HepG2 (cell line): ENCODE data around the gene LRP1-AS. TPM values are rescaled to one million over a fixed set of nuclear protein-coding genes. Genes with fewer than 3 reads are reported as not detected.

Experiments
- ATAC-seq: fragments of 200-7000 bp; cut with Tn5 transposase; 3 replicates; pipeline ENCODE4 v1.9.1; 2020; ENCODE audit warnings: mild to moderate bottlenecking, moderate library complexity
- BruUV-seq: library from RNA; stranded (reverse); fragments of 400-500 nt; replicated peaks from 2 replicates; lab custom pipeline; 2021; lab: Mats Ljungman, UMichigan
- CTCF ChIA-PET: fragments of 300-600 bp; formaldehyde crosslinking; extraction: SDS; loops from one replicate; lab custom pipeline; 2021; ENCODE audit warnings: low total read pairs, inconsistent platforms, low intra/inter-chr PET ratio; lab: Yijun Ruan, JAX
- POLR2A ChIA-PET: fragments of 350-600 bp; sonication (Branson Sonifier 250); formaldehyde crosslinking; loops from one replicate; lab custom pipeline; 2020; ENCODE audit warnings: antibody characterized with exemption, inconsistent platforms; lab: Yijun Ruan, JAX
- DNase-seq: peaks from one replicate; pipeline ENCODE4 v3.0.0-alpha.2; 2015; ENCODE audit warnings: low spot score
- FAIRE-seq: peaks from 3 replicates; lab custom pipeline; 2011; peaks lifted over from hg19 to GRCh38; lab: Jason Lieb, UNC
- H2AFZ ChIP-seq: one replicate; pipeline ENCODE4 v1.6.1; 2011; ENCODE audit warnings: low read length, inconsistent platforms
- H3K27ac ChIP-seq: fragments of 300-600 bp; 3 replicates; pipeline ENCODE4 v1.8.0; 2011; ENCODE audit warnings: mixed run types, mild to moderate bottlenecking, mixed read lengths, low read length, inconsistent platforms; ENCODE audit not compliant: insufficient read depth; ENCODE audit errors: extremely low read length
- H3K27me3 ChIP-seq, 2 experiments: fragments of 200-600 bp in 1 of 2; 2 replicates in 1 of 2; 3 replicates in 1 of 2; pipeline versions ENCODE4 v1.6.0 to v1.8.0; 2011; ENCODE audit warnings: low read length in 2 of 2, mild to moderate bottlenecking in 2 of 2, moderate library complexity in 2 of 2, inconsistent platforms in 1 of 2; ENCODE audit not compliant: insufficient read depth in 2 of 2, control insufficient read depth in 1 of 2
- H3K36me3 ChIP-seq, 2 experiments: fragments of 200-600 bp in 1 of 2; replicated peaks in 1 of 2; 2 replicates in 1 of 2; 3 replicates in 1 of 2; pipeline versions ENCODE4 v1.5.1 to v1.8.0; 2011; ENCODE audit warnings: low read length in 2 of 2, inconsistent platforms in 1 of 2; ENCODE audit not compliant: insufficient read depth in 2 of 2, control insufficient read depth in 1 of 2
- H3K4me1 ChIP-seq: 2 replicates; pipeline ENCODE4 v1.5.1; 2012; ENCODE audit warnings: low read length, inconsistent platforms; ENCODE audit not compliant: insufficient read depth
- H3K4me2 ChIP-seq: 2 replicates; pipeline ENCODE4 v1.6.0; 2011; ENCODE audit warnings: low read depth, low read length, inconsistent platforms
- H3K4me3 ChIP-seq, 3 experiments: fragments of 200-600 bp in 1 of 3; sonication (generic), shearing (Covaris generic) in 1 of 3; replicated peaks in 1 of 3; 2 replicates each; pipeline ENCODE4 v1.5.1; 2011 to 2016; ENCODE audit warnings: low read length in 3 of 3, inconsistent platforms in 2 of 3, low read depth in 2 of 3, mild to moderate bottlenecking in 2 of 3, control low read depth in 1 of 3, mixed read lengths in 1 of 3; ENCODE audit not compliant: insufficient read depth in 1 of 3
- H3K79me2 ChIP-seq: one replicate; pipeline ENCODE4 v1.6.1; 2011; ENCODE audit warnings: low read length, inconsistent platforms; ENCODE audit not compliant: insufficient read depth
- H3K9ac ChIP-seq: 2 replicates; pipeline ENCODE4 v1.6.0; 2011; ENCODE audit warnings: mild to moderate bottlenecking, low read depth, low read length, inconsistent platforms; ENCODE audit not compliant: insufficient read depth
- H3K9me3 ChIP-seq: 2 replicates; pipeline ENCODE4 v1.5.1; 2012; ENCODE audit warnings: mild to moderate bottlenecking, low read length
- H4K20me1 ChIP-seq: 2 replicates; pipeline ENCODE4 v1.6.0; 2011; ENCODE audit warnings: inconsistent platforms, mild to moderate bottlenecking, low read length, moderate library complexity; ENCODE audit not compliant: insufficient read depth
- AGO2 ChIP-seq: fragments of 200-400 bp; formaldehyde crosslinking; optimal IDR thresholded peaks from 2 replicates; pipeline ENCODE3; 2017; ENCODE audit warnings: mild to moderate bottlenecking, low read depth, low read length, moderate library complexity
- MAFF ChIP-seq: IDR thresholded peaks from 2 replicates; pipeline ENCODE4 v1.6.1; 2011; ENCODE audit warnings: low read depth, low read length, improper control_type of control experiment
- MAFK ChIP-seq, 2 experiments: IDR thresholded peaks in 1 of 2; conservative IDR thresholded peaks in 1 of 2; 2 replicates each; pipeline ENCODE4 v1.6.1; 2011; ENCODE audit warnings: improper control_type of control experiment in 2 of 2, low read length in 2 of 2
- POLR2A ChIP-seq, 2 experiments: IDR thresholded peaks; 2 replicates each; pipeline ENCODE4 v1.6.1; 2011; ENCODE audit warnings: low read depth in 2 of 2, low read length in 2 of 2, mild to moderate bottlenecking in 1 of 2, moderate library complexity in 1 of 2; ENCODE audit not compliant: insufficient read depth in 1 of 2
- ZBTB3 ChIP-seq: sonication (generic); formaldehyde crosslinking; IDR thresholded peaks from 2 replicates; pipeline ENCODE4 v1.4.0; 2020; ENCODE audit warnings: low read depth, mild to moderate bottlenecking, moderate library complexity, missing genetic modification reagents, borderline replicate concordance
- ZBTB7B ChIP-seq: sonication (generic); formaldehyde crosslinking; IDR thresholded peaks from 2 replicates; pipeline ENCODE4 v1.4.0; 2020; ENCODE audit warnings: missing genetic modification reagents
- ZNF253 ChIP-seq: sonication (generic); formaldehyde crosslinking; IDR thresholded peaks from 2 replicates; pipeline ENCODE4 v1.8.0; 2022; ENCODE audit warnings: mild to moderate bottlenecking, missing genetic modification reagents, borderline replicate concordance
- WGBS: methylation state at CpG from one replicate; pipeline ENCODE4 v1.1.6; 2017; ENCODE audit warnings: low lambda C conversion rate; 5-methylcytosine and 5-hydroxymethylcytosine counted together
- in situ Hi-C: cut with HindIII; loops from 2 replicates; pipeline ENCODE4 v1.10.0; 2017; ENCODE audit warnings: low pct_unique_long_range_greater_than_20kb; ENCODE audit not compliant: extremely low pct_ligation_motif_present
- intact Hi-C: fragments of 100-400 bp; cut with micrococcal nuclease; formaldehyde crosslinking; loops from one replicate; pipeline ENCODE4 v1.10.0; 2022; ENCODE audit not compliant: unreplicated experiment
- polyA plus RNA-seq, 8 experiments: library from polyadenylated mRNA; depleted of rRNA in 3 of 8; stranded (reverse) in 7 of 8; unstranded in 1 of 8; fragments of >200 nt; fragmentation: Illumina TruSeq in 4 of 8; extraction: Trizol in 4 of 8; gene quantifications; 2 replicates each; pipeline versions ENCODE4 v1.2.1 to v1.2.3, GENCODE V29; 2011 to 2016; ENCODE audit warnings: low read depth in 4 of 8, missing spikeins in 1 of 8, mixed read lengths in 1 of 8; ENCODE audit not compliant: insufficient read depth in 1 of 8
- total RNA-seq, 5 experiments: library from RNA; depleted of rRNA; stranded (reverse); fragments of >200 nt; fragmentation: Illumina TruSeq; extraction: Trizol; gene quantifications; 2 replicates each; pipeline ENCODE4 v1.2.3, GENCODE V29; 2016; ENCODE audit warnings: low read depth in 1 of 5
- TF ChIP-seq, protein P1 (sequence below): sonication (generic); formaldehyde crosslinking; IDR thresholded peaks from 2 replicates; pipeline ENCODE4 v1.9.0; 2022; ENCODE audit warnings: missing genetic modification reagents, mild to moderate bottlenecking, borderline replicate concordance
- TF ChIP-seq, protein P2 (sequence below): sonication (generic); formaldehyde crosslinking; IDR thresholded peaks from 2 replicates; pipeline ENCODE4 v1.5.1; 2020; ENCODE audit warnings: missing genetic modification reagents, mild to moderate bottlenecking, borderline replicate concordance

The LRP1-AS gene
- total and polyA plus RNA-seq, 2 of the 13 experiments (the other 11 are each of a cell fraction or from before 2014, with no cell fraction given), result 0.20 TPM; not detected in 1

DNA sequence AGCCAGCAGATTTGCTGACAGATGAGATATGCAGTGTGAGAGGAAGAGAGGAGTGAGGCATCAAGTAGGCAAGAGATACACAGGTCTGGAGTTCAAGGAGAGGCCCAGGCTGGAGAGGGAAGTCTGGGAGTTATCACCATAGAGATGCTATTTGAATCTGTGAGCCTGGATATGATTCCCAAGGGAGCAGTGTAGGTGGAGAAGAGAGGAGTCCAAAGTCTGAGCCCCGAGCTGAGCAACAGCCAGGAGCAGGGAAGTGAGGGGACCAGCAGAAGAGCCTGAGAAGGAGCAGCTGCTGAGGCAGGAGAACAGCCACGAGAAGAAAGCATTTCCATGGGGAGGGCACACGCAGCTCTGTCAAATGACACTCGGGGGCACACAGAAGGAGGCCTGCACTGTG, 49.0 kb upstream of the LRP1-AS start:
- H3K36me3 ChIP-seq, result peaks cover 80 to 97% of the 10 kb centered on the region in 2 experiments
- H3K79me2 ChIP-seq, result no peaks in the 10 kb centered on the region
- BruUV-seq, result TSS peak; percentile 25
- in situ Hi-C loops (no loop called here), intact Hi-C loops (no loop called here)
- no peak overlapping the region for H3K27ac ChIP-seq
- FAIRE-seq, result no peak
- H3K4me1 ChIP-seq, result no peaks in the 10 kb centered on the region
- H3K4me2 ChIP-seq, result no peak overlapping the region
- DNase-seq, result no peak
- no peaks in the 10 kb centered on the region for H3K9me3 ChIP-seq
- H3K4me3 ChIP-seq, result no peak overlapping the region
- H3K9ac ChIP-seq, result no peak overlapping the region
- CTCF ChIA-PET, result no interaction called here
- no peaks in the 10 kb centered on the region for H4K20me1 ChIP-seq
- WGBS, result 77% methylated on average over 2 of the region's 4 CpGs
- no peaks in the 10 kb centered on the region for H3K27me3 ChIP-seq
- no peak overlapping the region for H2AFZ ChIP-seq
- TF ChIP-seq POLR2A (IDR thresholded peaks at IDR 0.05; ENCODE audit: insufficient read depth in 1 of 2, low read depth in 2 of 2, low read length in 2 of 2) (0 out of 4 replicates have a peak, but pooled peaks of 1 of the 2 experiments have one; percentile 26), MAFF (0 out of 2 replicates have a peak, but pooled peaks have one; percentile 12), ZNF253 (CRISPR knock-in tag) (no peak), MAFK (conservative IDR thresholded peaks at IDR 0.05 in 1 of 2, IDR thresholded peaks at IDR 0.05 in 1 of 2; ENCODE audit: low read length in 2 of 2) (peak; percentile 14 to 52; a peak in 1 of 4 replicates), ZBTB7B (CRISPR knock-in tag) (no peak)
- no peak for ATAC-seq
- POLR2A ChIA-PET, result interaction anchor here (1.1 kb wide), 1 partner anchor 68 kb away, joined by 3 read pairs; the partner anchor contains the start of gene LRP1

- 90% methylated on average over 6 of the region's 34 CpGs for WGBS
- H4K20me1 ChIP-seq, result no peaks in the 10 kb centered on the region
- no peak overlapping the region for H3K4me3 ChIP-seq
- no peaks in the 10 kb centered on the region for H3K27me3 ChIP-seq
- H3K9me3 ChIP-seq, result no peaks in the 10 kb centered on the region
- ATAC-seq (no peak), DNase-seq (no peak), FAIRE-seq (no peak)
- in situ Hi-C loops, result no loop called here
- CTCF ChIA-PET, result no interaction called here
- H2AFZ ChIP-seq, result no peak overlapping the region
- intact Hi-C loops, result no loop called here
- no TSS peak for BruUV-seq
- no peak overlapping the region for H3K27ac ChIP-seq
- H3K9ac ChIP-seq, result no peak overlapping the region
- POLR2A ChIA-PET, result interaction anchor here (1.1 kb wide), 1 partner anchor 68 kb away, joined by 3 read pairs; the partner anchor contains the start of gene LRP1
- no peak overlapping the region for H3K4me2 ChIP-seq
- no peaks in the 10 kb centered on the region for H3K4me1 ChIP-seq
- no peaks in the 10 kb centered on the region for H3K79me2 ChIP-seq
- H3K36me3 ChIP-seq, result peaks cover 80 to 97% of the 10 kb centered on the region in 2 experiments
- TF ChIP-seq, protein P1, sequence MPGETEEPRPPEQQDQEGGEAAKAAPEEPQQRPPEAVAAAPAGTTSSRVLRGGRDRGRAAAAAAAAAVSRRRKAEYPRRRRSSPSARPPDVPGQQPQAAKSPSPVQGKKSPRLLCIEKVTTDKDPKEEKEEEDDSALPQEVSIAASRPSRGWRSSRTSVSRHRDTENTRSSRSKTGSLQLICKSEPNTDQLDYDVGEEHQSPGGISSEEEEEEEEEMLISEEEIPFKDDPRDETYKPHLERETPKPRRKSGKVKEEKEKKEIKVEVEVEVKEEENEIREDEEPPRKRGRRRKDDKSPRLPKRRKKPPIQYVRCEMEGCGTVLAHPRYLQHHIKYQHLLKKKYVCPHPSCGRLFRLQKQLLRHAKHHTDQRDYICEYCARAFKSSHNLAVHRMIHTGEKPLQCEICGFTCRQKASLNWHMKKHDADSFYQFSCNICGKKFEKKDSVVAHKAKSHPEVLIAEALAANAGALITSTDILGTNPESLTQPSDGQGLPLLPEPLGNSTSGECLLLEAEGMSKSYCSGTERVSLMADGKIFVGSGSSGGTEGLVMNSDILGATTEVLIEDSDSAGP, result no peak
- TF ChIP-seq ZBTB3 (CRISPR knock-in tag) (no peak), AGO2 (peak; percentile 40)
- TF ChIP-seq, protein P2, sequence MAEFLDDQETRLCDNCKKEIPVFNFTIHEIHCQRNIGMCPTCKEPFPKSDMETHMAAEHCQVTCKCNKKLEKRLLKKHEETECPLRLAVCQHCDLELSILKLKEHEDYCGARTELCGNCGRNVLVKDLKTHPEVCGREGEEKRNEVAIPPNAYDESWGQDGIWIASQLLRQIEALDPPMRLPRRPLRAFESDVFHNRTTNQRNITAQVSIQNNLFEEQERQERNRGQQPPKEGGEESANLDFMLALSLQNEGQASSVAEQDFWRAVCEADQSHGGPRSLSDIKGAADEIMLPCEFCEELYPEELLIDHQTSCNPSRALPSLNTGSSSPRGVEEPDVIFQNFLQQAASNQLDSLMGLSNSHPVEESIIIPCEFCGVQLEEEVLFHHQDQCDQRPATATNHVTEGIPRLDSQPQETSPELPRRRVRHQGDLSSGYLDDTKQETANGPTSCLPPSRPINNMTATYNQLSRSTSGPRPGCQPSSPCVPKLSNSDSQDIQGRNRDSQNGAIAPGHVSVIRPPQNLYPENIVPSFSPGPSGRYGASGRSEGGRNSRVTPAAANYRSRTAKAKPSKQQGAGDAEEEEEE, result no peak
Observed at GRCh38 chr12:57195611-57196371, 48.4 kb upstream of the LRP1-AS start.
